BJ (cell line): ENCODE data around the gene KCTD6. TPM values are rescaled to one million over a fixed set of nuclear protein-coding genes. Genes with fewer than 3 reads are reported as not detected.

Experiments used
- CTCF ChIA-PET: fragments of 350-600 bp; formaldehyde crosslinking; extraction: SDS; loops from one replicate; lab custom pipeline; 2021; ENCODE audit warnings: antibody characterized with exemption, inconsistent platforms; lab: Yijun Ruan, JAX
- POLR2A ChIA-PET: fragments of 300-600 bp; sonication (Branson Sonifier 250); formaldehyde crosslinking; extraction: SDS; loops from one replicate; lab custom pipeline; 2021; ENCODE audit warnings: antibody characterized with exemption; lab: Charles Lee
- DNase-seq: peaks from one replicate; pipeline ENCODE4 v3.0.0-alpha.2; 2011; ENCODE audit warnings: low read depth
- H3K27me3 ChIP-seq: 2 replicates; pipeline ENCODE4 v1.6.0; 2011; ENCODE audit warnings: low read length; ENCODE audit not compliant: control insufficient read depth, insufficient read depth
- H3K36me3 ChIP-seq: 2 replicates; pipeline ENCODE4 v1.5.1; 2011; ENCODE audit warnings: low read length; ENCODE audit not compliant: control insufficient read depth, insufficient read depth
- H3K4me3 ChIP-seq: 2 replicates; pipeline ENCODE4 v1.5.1; 2011; ENCODE audit warnings: low read depth, mild to moderate bottlenecking, control low read depth, low read length
- polyA plus RNA-seq: library from polyadenylated mRNA; depleted of rRNA; stranded (reverse); fragments of >200 nt; gene quantifications from 2 replicates; pipeline ENCODE4 v1.2.3, GENCODE V29; 2011
- TF ChIP-seq, protein P1 (sequence below): IDR thresholded peaks from 2 replicates; pipeline ENCODE4 v1.5.1; 2011; ENCODE audit warnings: low read depth, mild to moderate bottlenecking, control low read depth, inconsistent platforms, low read length, moderate library complexity; ENCODE audit not compliant: insufficient read depth

KCTD6 gene
- polyA plus RNA-seq, 1 experiment, result 5.1 TPM

DNA sequence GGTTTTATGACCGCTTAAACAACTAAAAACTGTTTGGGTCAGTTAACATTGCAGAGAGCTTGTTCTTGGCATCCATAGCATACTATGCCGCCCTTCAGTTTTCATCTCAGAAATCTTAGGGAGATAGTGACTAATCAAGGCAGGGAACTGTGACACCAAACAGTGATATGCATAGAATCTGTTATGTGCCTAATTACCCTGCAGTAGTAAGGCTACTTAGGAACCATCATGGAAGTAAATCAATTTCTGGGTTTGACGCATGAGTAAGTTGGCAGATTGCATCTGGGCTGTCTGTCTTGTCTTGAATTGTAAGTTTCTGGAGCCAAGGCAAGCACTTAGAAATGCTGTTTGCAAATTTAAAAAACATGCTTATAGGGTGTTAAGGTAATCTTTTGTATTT is 22.5 kb downstream of the KCTD6 start:
- Histone ChIP-seq H3K36me3 (no peaks in the 10 kb centered on the region; the same call in 1 of the 2 replicates), H3K4me3 (no peak overlapping the region), H3K27me3 (no peaks in the 10 kb centered on the region)
- CTCF ChIA-PET, result interaction anchor here (0.6 to 1.3 kb wide), 2 partner anchors 15 to 17 kb away, joined by 3 to 4 read pairs; no protein-coding TSS in a partner anchor
- TF ChIP-seq, protein P1, sequence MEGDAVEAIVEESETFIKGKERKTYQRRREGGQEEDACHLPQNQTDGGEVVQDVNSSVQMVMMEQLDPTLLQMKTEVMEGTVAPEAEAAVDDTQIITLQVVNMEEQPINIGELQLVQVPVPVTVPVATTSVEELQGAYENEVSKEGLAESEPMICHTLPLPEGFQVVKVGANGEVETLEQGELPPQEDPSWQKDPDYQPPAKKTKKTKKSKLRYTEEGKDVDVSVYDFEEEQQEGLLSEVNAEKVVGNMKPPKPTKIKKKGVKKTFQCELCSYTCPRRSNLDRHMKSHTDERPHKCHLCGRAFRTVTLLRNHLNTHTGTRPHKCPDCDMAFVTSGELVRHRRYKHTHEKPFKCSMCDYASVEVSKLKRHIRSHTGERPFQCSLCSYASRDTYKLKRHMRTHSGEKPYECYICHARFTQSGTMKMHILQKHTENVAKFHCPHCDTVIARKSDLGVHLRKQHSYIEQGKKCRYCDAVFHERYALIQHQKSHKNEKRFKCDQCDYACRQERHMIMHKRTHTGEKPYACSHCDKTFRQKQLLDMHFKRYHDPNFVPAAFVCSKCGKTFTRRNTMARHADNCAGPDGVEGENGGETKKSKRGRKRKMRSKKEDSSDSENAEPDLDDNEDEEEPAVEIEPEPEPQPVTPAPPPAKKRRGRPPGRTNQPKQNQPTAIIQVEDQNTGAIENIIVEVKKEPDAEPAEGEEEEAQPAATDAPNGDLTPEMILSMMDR, result no peak
- POLR2A ChIA-PET, result no interaction called here
- no peak for DNase-seq

DNA sequence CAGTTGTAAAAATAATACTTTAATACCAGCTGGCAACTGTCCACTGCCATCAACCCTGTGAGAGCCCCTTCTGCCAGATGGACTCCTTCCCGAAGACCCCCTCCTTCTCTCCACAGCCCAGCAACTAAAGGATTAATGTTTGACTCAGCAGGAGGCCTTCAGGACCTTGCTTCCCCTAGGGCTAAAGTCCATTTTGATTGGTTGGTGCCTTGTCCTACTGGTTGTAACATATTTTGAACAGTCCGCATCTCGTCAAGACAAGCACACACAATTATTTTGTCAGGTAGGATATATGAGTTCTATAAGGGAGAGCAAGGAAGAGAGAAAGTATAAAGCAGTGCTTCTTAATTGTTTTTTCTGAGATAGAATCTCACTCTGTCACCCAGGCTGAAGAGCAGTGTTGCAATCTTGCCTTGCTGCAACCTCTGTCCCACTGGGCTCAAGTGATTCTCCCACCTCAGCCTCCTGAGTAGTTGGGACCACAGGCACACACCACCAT is 26.4 kb downstream of the KCTD6 start:
- Histone ChIP-seq H3K4me3 (no peak overlapping the region), H3K36me3 (no peaks in the 10 kb centered on the region), H3K27me3 (no peaks in the 10 kb centered on the region)
- TF ChIP-seq, protein P1, result no peak
- POLR2A ChIA-PET, result no interaction called here
- DNase-seq, result no peak
- CTCF ChIA-PET, result interaction anchor here (1.2 to 1.9 kb wide), 2 partner anchors 13 to 341 kb away, joined by 3 to 5 read pairs; no protein-coding TSS in a partner anchor

DNA sequence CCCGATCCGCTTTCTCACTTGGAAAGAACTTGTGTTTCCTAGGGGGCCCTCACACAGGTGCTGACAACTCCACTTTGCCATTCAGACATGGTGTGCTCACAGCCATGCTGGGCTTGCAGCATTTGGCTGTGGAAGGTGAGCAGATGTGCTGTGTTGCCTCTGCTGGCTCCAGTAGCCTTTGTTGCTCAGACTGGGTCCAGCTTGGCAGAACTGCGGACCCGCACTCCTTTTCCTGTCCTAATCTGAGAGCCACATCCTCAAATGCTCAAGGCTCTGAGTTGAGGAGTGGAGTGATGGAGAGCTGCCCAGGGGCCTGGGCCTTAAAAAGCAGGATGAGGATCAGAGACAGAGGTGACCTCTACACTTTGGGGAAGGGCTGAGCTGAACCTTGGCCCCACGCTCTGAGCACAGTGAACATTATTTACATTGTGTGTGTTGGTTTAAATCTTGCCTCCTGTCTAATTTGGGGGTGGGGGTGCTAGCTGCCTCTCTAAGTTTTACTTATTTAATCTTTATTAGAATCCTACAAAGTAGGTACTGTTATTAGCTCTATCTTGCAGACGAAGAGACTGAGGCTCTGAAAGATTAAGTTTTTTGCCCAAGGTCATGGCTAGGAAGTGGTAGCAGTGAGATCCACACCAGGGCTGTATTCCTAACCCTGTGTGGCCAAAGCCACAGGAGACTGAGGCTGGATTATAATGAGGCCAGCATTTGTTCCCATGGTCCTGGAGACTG is 27.9 kb downstream of the KCTD6 start:
- TF ChIP-seq, protein P1, result no peak
- CTCF ChIA-PET, result interaction anchor here (0.6 to 1.8 kb wide), 2 partner anchors 28 to 467 kb away, joined by 3 to 6 read pairs; partner anchors contain the start of gene KCTD6
- Histone ChIP-seq H3K27me3 (no peaks in the 10 kb centered on the region), H3K4me3 (no peak overlapping the region), H3K36me3 (peaks cover 2% of the 10 kb centered on the region; the same call in 1 of the 2 replicates)
- POLR2A ChIA-PET, result interaction anchor here (0.8 kb wide), 1 partner anchor 17 kb away, joined by 6 read pairs; the partner anchor contains the start of gene ACOX2
- no peak for DNase-seq

DNA sequence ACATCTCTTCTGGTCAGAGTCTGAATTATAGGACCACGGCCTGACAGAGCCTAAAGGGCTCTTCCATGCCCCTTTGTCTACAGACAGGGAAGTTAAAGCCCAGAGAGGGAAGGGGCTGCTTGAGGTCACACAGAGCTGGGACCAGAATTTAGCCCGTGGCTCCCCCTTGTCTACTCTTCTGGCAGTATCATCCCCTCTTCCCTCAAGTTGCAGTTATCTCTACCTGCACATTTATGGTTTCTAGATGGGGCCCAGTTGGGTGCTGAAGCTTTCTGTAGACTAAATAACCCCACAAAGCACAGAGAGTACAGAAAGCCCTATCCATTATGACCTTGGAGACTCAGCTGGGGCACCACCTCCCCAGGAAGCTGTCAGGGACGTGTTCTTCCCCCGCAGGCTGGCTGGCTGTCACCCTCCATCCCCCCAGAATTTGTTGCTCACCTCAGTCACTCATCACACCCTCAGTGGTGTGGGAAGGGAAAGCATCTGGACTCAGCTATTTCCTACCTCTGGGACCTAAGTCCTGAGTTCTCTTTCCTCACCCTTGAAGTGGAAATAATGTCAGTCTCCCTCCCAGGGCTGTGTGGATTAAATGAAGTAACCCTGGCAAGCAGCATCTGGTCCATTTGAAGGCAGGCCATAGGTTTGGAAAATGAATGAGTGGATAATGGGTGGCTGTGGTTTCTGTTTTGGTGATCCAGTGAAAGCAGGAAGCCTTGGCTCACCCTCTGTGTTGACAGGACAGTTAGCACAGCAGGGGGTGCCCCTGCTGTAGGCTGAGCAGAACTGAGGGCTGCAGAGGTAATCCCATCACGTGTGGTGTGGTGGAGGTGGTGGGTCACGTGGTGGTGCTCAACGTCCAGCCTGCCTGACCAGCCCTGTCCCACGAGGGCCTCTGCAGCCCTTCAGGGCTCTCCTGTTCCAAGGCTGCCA is 28.8 kb downstream of the KCTD6 start:
- ChIA-PET POLR2A (interaction anchor here (0.8 kb wide), 1 partner anchor 17 kb away, joined by 6 read pairs; the partner anchor contains the start of gene ACOX2), CTCF (interaction anchor here (0.6 to 1.8 kb wide), 2 partner anchors 29 to 467 kb away, joined by 3 to 6 read pairs; partner anchors contain the start of gene KCTD6)
- TF ChIP-seq, protein P1, result no peak
- H3K27me3 ChIP-seq, result no peaks in the 10 kb centered on the region
- no peak overlapping the region for H3K4me3 ChIP-seq
- H3K36me3 ChIP-seq, result peaks cover 2% of the 10 kb centered on the region; the same call in 1 of the 2 replicates
- DNase-seq, result no peak
